ENCODE measurements around the gene CD226.
"Not testable (repeated sequence)": the region's sequence is repeated elsewhere in the genome, so short reads cannot be mapped to it uniquely, and the experiment has no call there.

CD226 gene

GRCh38 chr18:69956057-69956456 is 8.4 kb upstream of the CD226 start:
- DNase-seq: no peak

GRCh38 chr18:69954719-69955480 is 7.2 kb upstream of the CD226 start:
- DNase-seq: no peak

GRCh38 chr18:69953191-69953590 is 5.5 kb upstream of the CD226 start:
- no peak for DNase-seq

DNA sequence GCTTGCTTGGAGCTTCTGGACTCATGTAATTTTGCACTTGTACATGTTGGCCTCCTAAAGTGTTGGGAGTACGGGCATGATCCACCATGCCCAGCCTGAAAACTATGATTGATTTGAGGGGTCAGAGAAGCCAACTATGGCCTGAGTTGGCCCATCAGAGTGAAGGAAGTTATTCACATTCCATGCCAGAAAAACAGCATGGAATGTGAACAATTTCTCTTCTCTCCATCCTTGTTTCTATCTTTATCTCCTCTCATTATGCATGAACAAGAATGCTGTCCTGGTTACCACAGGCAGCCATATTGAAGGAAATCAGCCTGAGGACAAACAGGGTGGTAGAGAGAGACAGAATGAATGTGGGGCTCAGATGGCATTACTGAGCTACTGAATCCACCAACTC is 3.5 kb upstream of the CD226 start:
- DNase-seq: no peak

DNA sequence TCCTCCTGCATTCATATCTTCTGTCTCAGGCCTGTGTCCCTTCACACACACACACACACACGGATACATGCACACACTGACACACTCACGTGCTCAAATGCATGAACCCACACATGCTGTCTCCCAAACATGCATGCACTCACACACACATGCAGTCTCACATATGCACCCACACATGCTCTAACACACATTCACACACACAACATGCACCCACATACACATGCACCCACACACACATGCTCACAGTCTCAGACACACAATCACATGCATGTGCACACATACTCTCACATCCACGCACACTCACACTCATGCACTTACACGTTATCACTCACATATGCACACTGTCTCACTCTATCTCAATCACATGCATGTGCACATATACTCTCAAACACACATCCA is 1.9 kb upstream of the CD226 start:
- DNase-seq: no peak

DNA sequence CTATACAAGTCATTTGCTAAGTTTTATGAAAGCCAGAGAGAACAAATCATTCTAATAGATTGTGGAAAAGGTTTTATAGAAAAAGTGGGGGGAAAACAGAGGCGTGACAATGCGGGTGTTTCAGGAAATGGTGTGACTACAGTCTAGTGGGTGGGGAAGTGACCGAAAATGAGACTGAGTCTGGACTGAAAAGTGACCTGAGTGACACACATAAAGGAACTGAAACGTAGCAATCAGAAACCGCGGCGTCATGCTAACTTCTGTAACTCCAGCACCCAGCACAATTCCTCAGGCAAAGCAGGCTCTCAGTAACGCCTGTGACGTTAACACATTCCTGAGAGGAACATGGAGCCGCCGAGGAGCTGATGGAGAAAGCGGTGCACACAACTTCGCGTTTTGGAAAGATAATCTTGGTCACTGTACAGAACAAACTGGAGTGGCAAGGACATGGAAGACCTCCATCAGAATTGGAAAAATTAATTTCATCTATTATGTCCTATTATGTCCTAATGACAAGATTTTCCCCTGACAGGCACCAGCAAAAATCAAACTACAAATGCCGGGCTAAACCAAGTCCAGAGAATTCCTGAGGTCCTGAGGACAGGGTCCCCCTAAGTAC is 1.4 kb upstream of the CD226 start:
- DNase-seq: no peak

GRCh38 chr18:69948256-69948655 is 583 bp upstream of the CD226 start:
- DNase-seq: no peak

GRCh38 chr18:69946608-69947155 is 991 bp downstream of the CD226 start:
- DNase-seq: no peak

DNA sequence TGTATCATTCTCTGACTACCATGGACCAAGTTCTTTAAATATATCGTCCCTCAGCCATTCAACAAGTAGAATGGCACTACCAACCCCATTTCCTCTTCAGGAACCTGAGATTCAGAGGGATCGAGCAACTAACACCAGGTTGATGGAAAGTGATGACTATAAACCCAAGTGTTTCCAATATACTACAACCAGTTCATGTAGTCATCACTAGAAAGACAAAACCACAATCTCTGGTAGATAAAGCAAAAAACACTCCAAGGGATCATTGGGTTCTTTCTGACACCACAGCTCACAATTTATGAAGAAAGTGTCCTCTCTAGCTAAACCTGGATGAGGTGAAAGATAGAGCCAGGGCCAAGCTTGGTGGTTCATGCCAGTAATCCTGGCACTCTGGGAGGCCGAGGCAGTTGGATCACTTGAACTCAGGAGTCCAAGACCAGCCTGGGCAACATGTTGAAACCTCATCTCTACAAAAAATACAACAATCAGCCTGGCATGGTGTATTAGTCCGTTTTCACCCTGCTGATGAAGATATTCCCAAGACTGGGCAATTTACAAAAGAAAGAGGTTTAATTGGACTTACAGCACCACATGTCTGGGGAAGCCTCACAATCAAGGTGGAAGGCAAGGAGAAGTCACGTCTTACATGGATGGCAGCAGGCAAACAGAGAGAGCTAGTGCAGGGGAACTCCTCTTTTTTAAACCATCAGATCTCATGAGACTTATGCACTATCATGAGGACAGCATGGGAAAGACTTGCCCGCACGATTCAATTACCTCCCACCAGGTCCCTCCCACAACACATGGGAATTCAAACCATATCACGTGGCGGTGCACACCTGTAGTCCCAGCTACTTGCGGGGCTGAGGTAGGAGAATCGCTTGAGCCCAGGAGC is 2.2 kb downstream of the CD226 start:
- no peak for DNase-seq

- DNase-seq: no peak
Measured at GRCh38 chr18:69944436-69944835, 3.2 kb downstream of the CD226 start.

GRCh38 chr18:69943021-69943420 is 4.7 kb downstream of the CD226 start:
- DNase-seq: no peak

DNA sequence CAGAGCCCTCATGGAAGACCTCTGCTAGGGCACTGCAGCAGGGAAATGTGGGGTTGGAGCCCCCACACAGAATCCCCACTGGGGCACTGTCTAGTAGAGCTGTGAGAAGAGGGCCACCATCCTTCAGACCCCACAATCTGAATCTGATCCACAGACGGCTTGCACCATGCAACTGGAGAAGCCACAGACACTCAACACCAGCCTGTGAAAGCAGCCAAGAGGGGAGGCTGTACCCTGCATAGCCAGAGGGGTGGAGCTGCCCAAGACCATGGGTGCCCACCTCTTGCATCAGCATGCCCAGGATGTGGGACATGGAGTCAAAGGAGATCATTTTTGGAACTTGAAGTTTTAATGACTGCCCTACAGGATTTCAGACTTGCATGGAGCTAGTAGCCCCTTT is 6.5 kb downstream of the CD226 start:
- no peak for DNase-seq

GRCh38 chr18:69939812-69940211 is 7.9 kb downstream of the CD226 start:
- not testable (repeated sequence) for DNase-seq

- DNase-seq: no peak
Measured at GRCh38 chr18:69936191-69936558, 11.5 kb downstream of the CD226 start.

- DNase-seq: no peak
Measured at GRCh38 chr18:69935319-69936190, 12.1 kb downstream of the CD226 start.

GRCh38 chr18:69934601-69935265 is 12.9 kb downstream of the CD226 start:
- DNase-seq: no peak

- no peak for DNase-seq
Measured at GRCh38 chr18:69929041-69929774, 18.5 kb downstream of the CD226 start.

DNA sequence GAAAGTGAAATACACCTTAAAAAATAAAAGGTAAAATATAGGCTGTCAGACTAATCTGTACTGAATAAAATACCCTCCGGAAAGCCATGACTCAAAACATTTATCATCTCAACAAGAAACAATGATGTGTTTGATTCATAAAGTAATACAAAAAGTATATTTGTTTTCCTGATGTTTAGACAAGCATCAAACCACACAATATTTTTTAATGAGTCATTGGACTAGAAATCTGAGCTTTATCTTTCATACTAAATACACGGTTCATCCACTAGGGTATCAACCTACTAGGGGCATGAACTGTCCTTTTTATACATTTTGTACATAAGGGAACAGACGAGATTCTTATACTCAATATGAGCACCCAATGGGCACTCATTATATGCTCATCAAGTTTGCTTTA is 31.3 kb downstream of the CD226 start:
- no peak for DNase-seq

- no peak for DNase-seq
Measured at GRCh38 chr18:69908838-69909237, 38.8 kb downstream of the CD226 start.

DNA sequence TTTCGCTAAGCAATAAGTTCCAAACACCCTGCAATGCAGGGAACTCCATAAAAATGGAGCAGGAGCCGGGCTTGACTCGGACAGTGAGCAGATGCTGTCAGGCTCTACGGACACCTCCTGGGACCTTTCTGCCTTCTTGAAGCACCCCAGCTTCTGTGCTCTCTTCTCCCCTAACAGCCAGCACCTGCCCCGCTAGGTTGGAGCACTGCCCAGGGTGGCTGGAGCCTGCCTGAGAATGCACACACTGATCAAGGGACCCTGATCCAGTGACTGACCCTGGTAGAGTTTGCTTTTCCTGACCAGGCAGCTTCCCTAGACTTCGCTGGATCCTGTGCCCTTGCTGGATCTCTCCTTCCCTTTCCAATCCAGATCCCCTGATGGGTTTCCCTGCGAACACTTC is 40.9 kb downstream of the CD226 start:
- peak in 1 of 2 experiments; percentile 8 for DNase-seq

GRCh38 chr18:69900941-69901340 is 46.7 kb downstream of the CD226 start:
- DNase-seq: no peak
